ENCODE results near the gene SEMA6C.
A peak's percentile ranks its signal among the peaks of the same experiment; 100 is the strongest.

SEMA6C gene

DNA sequence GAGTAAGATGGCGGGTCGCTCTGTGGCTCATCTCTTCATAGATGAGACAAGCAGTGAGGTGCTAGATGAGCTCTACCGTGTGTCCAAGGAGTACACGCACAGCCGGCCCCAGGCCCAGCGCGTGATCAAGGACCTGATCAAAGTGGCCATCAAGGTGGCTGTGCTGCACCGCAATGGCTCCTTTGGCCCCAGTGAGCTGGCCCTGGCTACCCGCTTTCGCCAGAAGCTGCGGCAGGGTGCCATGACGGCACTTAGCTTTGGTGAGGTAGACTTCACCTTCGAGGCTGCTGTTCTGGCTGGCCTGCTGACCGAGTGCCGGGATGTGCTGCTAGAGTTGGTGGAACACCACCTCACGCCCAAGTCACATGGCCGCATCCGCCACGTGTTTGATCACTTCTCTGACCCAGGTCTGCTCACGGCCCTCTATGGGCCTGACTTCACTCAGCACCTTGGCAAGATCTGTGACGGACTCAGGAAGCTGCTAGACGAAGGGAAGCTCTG, 12.4 kb upstream of the SEMA6C start:
- Histone ChIP-seq H3K36me3 (ENCODE audit: insufficient read depth, low read length) (no peaks in the 10 kb centered on the region), H3K79me2 (ENCODE audit: insufficient read depth, low read length) (peaks cover 20% of the 10 kb centered on the region; the same call in 1 of the 2 replicates), H3K4me3 (ENCODE audit: low read length, poor library complexity, severe bottlenecking) (peak overlapping the region; percentile 76), H3K4me2 (ENCODE audit: low read depth, low read length, poor library complexity, severe bottlenecking) (peak overlapping the region; percentile 80), H3F3A (ENCODE audit: low read depth) (no peaks in the 10 kb centered on the region), H3K9me2 (replicated peaks; ENCODE audit: low read depth, low read length) (no peaks in the 10 kb centered on the region), H3K27me3 (ENCODE audit: insufficient read depth, low read length, poor library complexity, severe bottlenecking) (no peaks in the 10 kb centered on the region), H3K4me1 (ENCODE audit: insufficient read depth, low read length, poor library complexity, severe bottlenecking) (peaks cover 32% of the 10 kb centered on the region), H3K9ac (ENCODE audit: low read depth, low read length, poor library complexity, severe bottlenecking) (no peak overlapping the region), H4K20me1 (ENCODE audit: insufficient read depth, low read length, poor library complexity, severe bottlenecking) (no peaks in the 10 kb centered on the region), H2AFZ (ENCODE audit: low read length) (no peak overlapping the region), H3K9me3 (ENCODE audit: insufficient read depth, low read depth, low read length) (no peaks in the 10 kb centered on the region)
- TF ChIP-seq EZH2phosphoT487 (IDR thresholded peaks at IDR 0.05; ENCODE audit: borderline replicate concordance) = no peak
- TF ChIP-seq, protein P1, sequence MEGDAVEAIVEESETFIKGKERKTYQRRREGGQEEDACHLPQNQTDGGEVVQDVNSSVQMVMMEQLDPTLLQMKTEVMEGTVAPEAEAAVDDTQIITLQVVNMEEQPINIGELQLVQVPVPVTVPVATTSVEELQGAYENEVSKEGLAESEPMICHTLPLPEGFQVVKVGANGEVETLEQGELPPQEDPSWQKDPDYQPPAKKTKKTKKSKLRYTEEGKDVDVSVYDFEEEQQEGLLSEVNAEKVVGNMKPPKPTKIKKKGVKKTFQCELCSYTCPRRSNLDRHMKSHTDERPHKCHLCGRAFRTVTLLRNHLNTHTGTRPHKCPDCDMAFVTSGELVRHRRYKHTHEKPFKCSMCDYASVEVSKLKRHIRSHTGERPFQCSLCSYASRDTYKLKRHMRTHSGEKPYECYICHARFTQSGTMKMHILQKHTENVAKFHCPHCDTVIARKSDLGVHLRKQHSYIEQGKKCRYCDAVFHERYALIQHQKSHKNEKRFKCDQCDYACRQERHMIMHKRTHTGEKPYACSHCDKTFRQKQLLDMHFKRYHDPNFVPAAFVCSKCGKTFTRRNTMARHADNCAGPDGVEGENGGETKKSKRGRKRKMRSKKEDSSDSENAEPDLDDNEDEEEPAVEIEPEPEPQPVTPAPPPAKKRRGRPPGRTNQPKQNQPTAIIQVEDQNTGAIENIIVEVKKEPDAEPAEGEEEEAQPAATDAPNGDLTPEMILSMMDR (conservative IDR thresholded peaks at IDR 0.05; ENCODE audit: low read length) = no peak

DNA sequence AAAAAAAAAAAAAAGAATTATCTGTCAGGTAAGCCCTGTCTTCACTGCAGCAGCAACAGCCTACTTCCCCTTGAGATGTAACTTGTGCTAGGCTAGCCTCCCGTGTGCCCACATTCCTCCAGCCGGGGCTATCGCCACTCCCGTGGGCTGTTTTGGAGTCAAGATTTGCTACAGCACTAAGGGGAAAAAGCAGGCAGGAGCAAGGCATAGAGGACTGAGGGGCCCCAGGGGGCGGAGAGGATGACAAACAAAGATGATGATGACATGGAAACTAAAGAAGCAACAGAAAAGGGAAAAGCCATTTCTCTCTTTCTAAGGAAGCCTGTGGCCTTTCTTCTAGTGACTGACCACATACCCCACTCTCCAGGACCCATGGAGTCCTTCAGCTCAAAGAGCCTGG, 11.9 kb upstream of the SEMA6C start:
- no peaks in the 10 kb centered on the region for H3F3A ChIP-seq (ENCODE audit: low read depth)
- H3K9ac ChIP-seq (ENCODE audit: low read depth, low read length, poor library complexity, severe bottlenecking) = peak overlapping the region; percentile 81
- H4K20me1 ChIP-seq (ENCODE audit: insufficient read depth, low read length, poor library complexity, severe bottlenecking) = no peaks in the 10 kb centered on the region
- TF ChIP-seq, protein P1 (conservative IDR thresholded peaks at IDR 0.05; ENCODE audit: low read length) = no peak
- no peak for TF ChIP-seq EZH2phosphoT487 (IDR thresholded peaks at IDR 0.05; ENCODE audit: borderline replicate concordance)
- H3K27me3 ChIP-seq (ENCODE audit: insufficient read depth, low read length, poor library complexity, severe bottlenecking) = no peaks in the 10 kb centered on the region
- H2AFZ ChIP-seq (ENCODE audit: low read length) = no peak overlapping the region
- peak overlapping the region; percentile 80 for H3K4me2 ChIP-seq (ENCODE audit: low read depth, low read length, poor library complexity, severe bottlenecking)
- peaks cover 32% of the 10 kb centered on the region for H3K4me1 ChIP-seq (ENCODE audit: insufficient read depth, low read length, poor library complexity, severe bottlenecking)
- H3K36me3 ChIP-seq (ENCODE audit: insufficient read depth, low read length) = no peaks in the 10 kb centered on the region
- H3K79me2 ChIP-seq (ENCODE audit: insufficient read depth, low read length) = peaks cover 20% of the 10 kb centered on the region; the same call in 1 of the 2 replicates
- H3K9me3 ChIP-seq (ENCODE audit: insufficient read depth, low read depth, low read length) = no peaks in the 10 kb centered on the region
- no peaks in the 10 kb centered on the region for H3K9me2 ChIP-seq (replicated peaks; ENCODE audit: low read depth, low read length)
- H3K4me3 ChIP-seq (ENCODE audit: low read length, poor library complexity, severe bottlenecking) = peak overlapping the region; percentile 76

DNA sequence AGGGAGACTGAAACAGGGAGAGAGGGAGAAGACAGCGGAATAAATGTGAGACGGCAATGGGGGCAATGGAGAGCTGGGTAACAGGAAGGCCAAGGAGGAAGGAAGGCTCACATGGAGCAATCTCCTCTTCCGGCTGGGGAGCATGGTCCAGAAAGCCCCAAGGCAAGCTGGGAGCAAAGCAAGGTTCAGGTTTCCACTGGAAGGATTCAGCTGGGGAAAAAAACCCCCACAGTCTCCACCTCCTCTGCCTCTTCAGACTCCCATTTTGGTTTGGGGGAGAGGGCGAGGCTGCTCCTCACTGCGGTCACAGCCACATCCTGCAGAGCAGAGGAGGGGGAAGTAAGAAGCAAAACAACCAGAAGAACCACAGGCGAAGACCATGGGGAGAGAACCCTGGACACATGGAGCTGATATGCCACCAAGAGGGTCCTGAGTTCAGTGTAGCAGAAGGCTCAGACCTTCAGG, 10.7 kb upstream of the SEMA6C start:
- Histone ChIP-seq H3K4me3 (ENCODE audit: low read length, poor library complexity, severe bottlenecking) (peak overlapping the region; percentile 76), H3K36me3 (ENCODE audit: insufficient read depth, low read length) (no peaks in the 10 kb centered on the region), H3F3A (ENCODE audit: low read depth) (no peaks in the 10 kb centered on the region), H3K79me2 (ENCODE audit: insufficient read depth, low read length) (peaks cover 20% of the 10 kb centered on the region; the same call in 1 of the 2 replicates), H3K9me3 (ENCODE audit: insufficient read depth, low read depth, low read length) (no peaks in the 10 kb centered on the region), H3K4me2 (ENCODE audit: low read depth, low read length, poor library complexity, severe bottlenecking) (peak overlapping the region; percentile 80), H3K4me1 (ENCODE audit: insufficient read depth, low read length, poor library complexity, severe bottlenecking) (peaks cover 32% of the 10 kb centered on the region), H3K27me3 (ENCODE audit: insufficient read depth, low read length, poor library complexity, severe bottlenecking) (no peaks in the 10 kb centered on the region), H4K20me1 (ENCODE audit: insufficient read depth, low read length, poor library complexity, severe bottlenecking) (no peaks in the 10 kb centered on the region), H3K9me2 (replicated peaks; ENCODE audit: low read depth, low read length) (no peaks in the 10 kb centered on the region), H3K9ac (ENCODE audit: low read depth, low read length, poor library complexity, severe bottlenecking) (peak overlapping the region; percentile 81), H2AFZ (ENCODE audit: low read length) (peak overlapping the region; percentile 79; the same call in 1 of the 2 replicates)
- TF ChIP-seq, protein P1 (conservative IDR thresholded peaks at IDR 0.05; ENCODE audit: low read length) = no peak
- no peak for TF ChIP-seq EZH2phosphoT487 (IDR thresholded peaks at IDR 0.05; ENCODE audit: borderline replicate concordance)

All from Loucy (cell line).